Fibroblast of lung (primary cell): ENCODE data around the gene UACA. TPM values are rescaled to one million over a fixed set of nuclear protein-coding genes. Genes with fewer than 3 reads are reported as not detected.

ENCODE experiments used
- DNase-seq, 2 donors: peaks; one replicate each; pipeline versions ENCODE4 v3.0.0 to v3.0.0-alpha.2; 2010; ENCODE audit warnings: low read depth in 2 of 2
- H2AFZ ChIP-seq: 2 replicates; pipeline ENCODE4 v1.5.1; 2012; ENCODE audit warnings: low read length, control low read depth, inconsistent platforms
- H3K27ac ChIP-seq: 2 replicates; pipeline ENCODE4 v1.5.1; 2011; ENCODE audit warnings: low read length, control low read depth; ENCODE audit not compliant: insufficient read depth
- H3K27me3 ChIP-seq: 2 replicates; pipeline ENCODE4 v1.5.1; 2011; ENCODE audit warnings: mild to moderate bottlenecking, low read length; ENCODE audit not compliant: control insufficient read depth, insufficient read depth
- H3K36me3 ChIP-seq: 2 replicates; pipeline ENCODE4 v1.5.1; 2011; ENCODE audit warnings: low read length; ENCODE audit not compliant: control insufficient read depth, insufficient read depth
- H3K4me1 ChIP-seq: 2 replicates; pipeline ENCODE4 v1.5.1; 2011; ENCODE audit warnings: low read length; ENCODE audit not compliant: control insufficient read depth, insufficient read depth; ENCODE audit errors: extremely low read depth
- H3K4me2 ChIP-seq: 2 replicates; pipeline ENCODE4 v1.5.1; 2011; ENCODE audit warnings: low read length, control low read depth; ENCODE audit not compliant: insufficient read depth; ENCODE audit errors: extremely low read depth
- H3K4me3 ChIP-seq, 4 experiments: fragments of 200-600 bp in 1 of 4; sonication (generic) in 1 of 4; replicated peaks in 1 of 4; 2 replicates each; pipeline ENCODE4 v1.5.1; 2011 to 2016; ENCODE audit warnings: low read length in 4 of 4, low read depth in 3 of 4, mild to moderate bottlenecking in 3 of 4, control low read depth in 2 of 4, inconsistent platforms in 1 of 4, mixed read lengths in 1 of 4; ENCODE audit not compliant: insufficient read depth in 1 of 4; ENCODE audit errors: control extremely low read depth in 1 of 4
- H3K79me2 ChIP-seq: 2 replicates; pipeline ENCODE4 v1.5.1; 2012; ENCODE audit warnings: mild to moderate bottlenecking, low read length, inconsistent platforms; ENCODE audit not compliant: control insufficient read depth, insufficient read depth
- H3K9ac ChIP-seq: 2 replicates; pipeline ENCODE4 v1.5.1; 2011; ENCODE audit warnings: mild to moderate bottlenecking, low read length, control low read depth; ENCODE audit not compliant: insufficient read depth
- H3K9me3 ChIP-seq: 2 replicates; pipeline ENCODE4 v1.5.1; 2012; ENCODE audit warnings: low read depth, low read length; ENCODE audit not compliant: control insufficient read depth, insufficient read depth
- H4K20me1 ChIP-seq: 2 replicates; pipeline ENCODE4 v1.5.1; 2011; ENCODE audit warnings: low read length; ENCODE audit not compliant: control insufficient read depth, insufficient read depth; ENCODE audit errors: extremely low read depth
- EZH2 ChIP-seq: IDR thresholded peaks from 2 replicates; pipeline ENCODE4 v1.5.1; 2012; ENCODE audit warnings: low read length, control low read depth, mild to moderate bottlenecking; ENCODE audit errors: missing control alignments
- polyA plus RNA-seq, 2 donors: library from polyadenylated mRNA; depleted of rRNA in 1 of 2; stranded (reverse) in 1 of 2; unstranded in 1 of 2; fragments of >200 nt; gene quantifications; 2 replicates each; pipeline ENCODE4 v1.2.1, GENCODE V29; 2011 to 2012; ENCODE audit warnings: missing spikeins in 1 of 2
- total RNA-seq: library from RNA; depleted of rRNA; stranded (reverse); fragments of >200 nt; gene quantifications from 2 replicates; pipeline ENCODE4 v1.2.1, GENCODE V29; 2014
- TF ChIP-seq, protein P1 (sequence below), 2 donors: IDR thresholded peaks in 1 of 2; conservative IDR thresholded peaks in 1 of 2; 1 replicate in 1 of 2; 2 replicates in 1 of 2; pipeline ENCODE4 v1.5.1; 2011 to 2012; ENCODE audit warnings: low read length in 2 of 2, control low read depth in 1 of 2, inconsistent platforms in 1 of 2, low read depth in 1 of 2, mild to moderate bottlenecking in 1 of 2

Gene UACA
- total and polyA plus RNA-seq, 2 donors (not counting 1 experiment from before 2014, with no cell fraction given): 170 to 187 TPM

DNA sequence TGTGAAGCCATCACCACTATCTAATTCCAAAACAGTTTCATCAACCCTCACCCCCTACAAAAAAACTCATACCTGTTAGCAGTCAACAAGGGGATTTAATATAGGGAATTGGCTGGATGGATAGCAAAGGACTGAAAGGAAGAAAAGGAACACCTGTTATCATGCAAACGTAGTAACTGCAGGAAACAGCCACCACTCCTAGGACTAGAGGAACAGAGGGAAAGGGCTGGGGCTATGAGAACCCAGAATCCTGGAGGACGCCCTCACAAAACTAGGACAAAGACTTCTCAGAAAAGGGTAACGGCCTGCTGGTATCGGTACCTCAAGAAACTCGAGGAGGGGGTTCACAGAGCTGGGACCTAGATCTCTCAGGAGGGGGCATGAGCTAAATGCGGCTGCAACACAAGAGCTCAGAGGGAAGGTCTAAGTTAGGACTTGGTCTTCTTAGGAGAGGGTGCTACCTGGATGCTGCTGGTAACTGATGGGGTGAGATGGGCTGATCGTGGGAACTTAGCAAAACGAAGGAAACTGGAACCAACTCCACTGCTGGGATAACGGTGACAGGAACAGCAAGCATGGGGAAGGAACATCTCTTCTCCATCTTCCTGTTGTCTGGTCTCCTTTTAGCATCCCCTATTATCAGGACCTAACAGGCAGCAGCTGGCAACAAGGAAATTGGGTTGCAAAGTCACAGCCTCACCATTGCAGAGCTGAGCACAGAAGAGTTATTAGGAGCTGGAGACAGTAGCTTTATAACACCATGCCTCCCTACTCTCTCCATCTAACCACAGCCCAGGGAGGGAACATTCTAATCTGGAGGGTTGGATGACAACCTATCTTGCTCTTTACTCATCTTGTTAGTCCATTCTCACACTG, 147.7 kb downstream of the UACA start:
- no peaks in the 10 kb centered on the region for H3K79me2 ChIP-seq
- H2AFZ ChIP-seq: no peak overlapping the region
- no peak overlapping the region for H3K4me3 ChIP-seq
- no peak overlapping the region for H3K4me2 ChIP-seq
- TF ChIP-seq EZH2: no peak
- TF ChIP-seq, protein P1, sequence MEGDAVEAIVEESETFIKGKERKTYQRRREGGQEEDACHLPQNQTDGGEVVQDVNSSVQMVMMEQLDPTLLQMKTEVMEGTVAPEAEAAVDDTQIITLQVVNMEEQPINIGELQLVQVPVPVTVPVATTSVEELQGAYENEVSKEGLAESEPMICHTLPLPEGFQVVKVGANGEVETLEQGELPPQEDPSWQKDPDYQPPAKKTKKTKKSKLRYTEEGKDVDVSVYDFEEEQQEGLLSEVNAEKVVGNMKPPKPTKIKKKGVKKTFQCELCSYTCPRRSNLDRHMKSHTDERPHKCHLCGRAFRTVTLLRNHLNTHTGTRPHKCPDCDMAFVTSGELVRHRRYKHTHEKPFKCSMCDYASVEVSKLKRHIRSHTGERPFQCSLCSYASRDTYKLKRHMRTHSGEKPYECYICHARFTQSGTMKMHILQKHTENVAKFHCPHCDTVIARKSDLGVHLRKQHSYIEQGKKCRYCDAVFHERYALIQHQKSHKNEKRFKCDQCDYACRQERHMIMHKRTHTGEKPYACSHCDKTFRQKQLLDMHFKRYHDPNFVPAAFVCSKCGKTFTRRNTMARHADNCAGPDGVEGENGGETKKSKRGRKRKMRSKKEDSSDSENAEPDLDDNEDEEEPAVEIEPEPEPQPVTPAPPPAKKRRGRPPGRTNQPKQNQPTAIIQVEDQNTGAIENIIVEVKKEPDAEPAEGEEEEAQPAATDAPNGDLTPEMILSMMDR (conservative IDR thresholded peaks at IDR 0.05 in 1 of 2, IDR thresholded peaks at IDR 0.05 in 1 of 2; ENCODE audit: low read depth in 1 of 2, low read length in 2 of 2): no peak
- H3K9ac ChIP-seq: no peak overlapping the region
- DNase-seq: no peak
- no peaks in the 10 kb centered on the region for H3K36me3 ChIP-seq
- H4K20me1 ChIP-seq: no peaks in the 10 kb centered on the region
- H3K4me1 ChIP-seq: no peaks in the 10 kb centered on the region
- H3K27me3 ChIP-seq: no peaks in the 10 kb centered on the region
- no peak overlapping the region for H3K27ac ChIP-seq
- H3K9me3 ChIP-seq: no peaks in the 10 kb centered on the region

DNA sequence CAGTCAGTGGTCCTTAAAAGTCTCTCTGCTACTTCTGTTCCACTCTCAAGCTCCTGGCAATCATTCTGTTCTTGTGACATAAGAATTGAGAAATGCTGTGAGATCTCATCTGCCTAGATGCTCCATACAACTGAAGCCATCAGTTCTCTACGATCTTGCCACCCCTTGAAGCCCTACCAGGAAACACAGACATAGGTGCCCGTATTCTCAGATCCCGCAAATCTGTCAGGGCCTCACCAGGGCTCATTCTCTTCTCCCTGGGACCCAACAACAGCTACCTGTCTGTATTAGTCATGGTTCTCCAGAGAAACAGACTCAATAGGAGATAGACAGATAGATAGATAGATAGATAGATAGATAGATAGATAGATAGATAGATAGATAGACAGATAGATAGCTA, 149.1 kb downstream of the UACA start:
- Histone ChIP-seq H3K9me3 (no peaks in the 10 kb centered on the region), H3K27ac (no peak overlapping the region), H3K27me3 (no peaks in the 10 kb centered on the region), H3K79me2 (no peaks in the 10 kb centered on the region), H3K4me3 (no peak overlapping the region), H3K4me2 (no peak overlapping the region), H3K9ac (no peak overlapping the region), H3K4me1 (no peaks in the 10 kb centered on the region), H3K36me3 (no peaks in the 10 kb centered on the region), H4K20me1 (no peaks in the 10 kb centered on the region), H2AFZ (no peak overlapping the region)
- TF ChIP-seq, protein P1 (conservative IDR thresholded peaks at IDR 0.05 in 1 of 2, IDR thresholded peaks at IDR 0.05 in 1 of 2; ENCODE audit: low read depth in 1 of 2, low read length in 2 of 2): no peak
- no peak for TF ChIP-seq EZH2
- DNase-seq: no peak

DNA sequence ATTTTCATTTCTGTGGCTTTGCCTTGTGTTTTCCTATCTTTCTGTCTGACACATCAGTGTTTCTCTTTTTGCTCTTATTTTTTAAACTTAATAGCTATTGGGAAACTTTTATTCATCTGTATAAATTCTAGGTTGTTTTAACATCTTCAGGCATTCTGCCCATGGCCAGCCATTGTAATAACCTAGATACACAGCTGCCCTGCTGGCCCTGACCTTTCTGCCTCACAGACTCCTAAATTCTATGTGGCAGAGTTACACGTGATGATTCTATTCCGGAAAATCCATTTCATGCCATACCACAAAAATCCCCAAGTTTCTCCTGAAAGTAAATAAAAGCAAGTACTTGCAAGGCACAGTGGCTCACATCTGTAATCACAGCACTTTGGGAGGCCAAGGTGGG, 150.1 kb downstream of the UACA start:
- H3K9ac ChIP-seq: no peak overlapping the region
- H3K4me2 ChIP-seq: no peak overlapping the region
- H3K4me1 ChIP-seq: no peaks in the 10 kb centered on the region
- H2AFZ ChIP-seq: no peak overlapping the region
- H3K4me3 ChIP-seq: no peak overlapping the region
- H3K9me3 ChIP-seq: no peaks in the 10 kb centered on the region
- H3K27me3 ChIP-seq: no peaks in the 10 kb centered on the region
- no peak for DNase-seq
- no peak overlapping the region for H3K27ac ChIP-seq
- H4K20me1 ChIP-seq: no peaks in the 10 kb centered on the region
- no peak for TF ChIP-seq EZH2
- TF ChIP-seq, protein P1 (conservative IDR thresholded peaks at IDR 0.05 in 1 of 2, IDR thresholded peaks at IDR 0.05 in 1 of 2; ENCODE audit: low read depth in 1 of 2, low read length in 2 of 2): no peak
- no peaks in the 10 kb centered on the region for H3K36me3 ChIP-seq
- H3K79me2 ChIP-seq: no peaks in the 10 kb centered on the region
